ENCODE results near the gene TSGA10. TPM values are rescaled to one million over a fixed set of nuclear protein-coding genes. Genes with fewer than 3 reads are reported as not detected.

The TSGA10 gene
- polyA plus RNA-seq, 3 donors: 14.7 to 20.4 (median 17.0) TPM

GRCh38 chr2:98948956-98949739, 205.6 kb downstream of the TSGA10 start:
- no peak for DNase-seq

DNA sequence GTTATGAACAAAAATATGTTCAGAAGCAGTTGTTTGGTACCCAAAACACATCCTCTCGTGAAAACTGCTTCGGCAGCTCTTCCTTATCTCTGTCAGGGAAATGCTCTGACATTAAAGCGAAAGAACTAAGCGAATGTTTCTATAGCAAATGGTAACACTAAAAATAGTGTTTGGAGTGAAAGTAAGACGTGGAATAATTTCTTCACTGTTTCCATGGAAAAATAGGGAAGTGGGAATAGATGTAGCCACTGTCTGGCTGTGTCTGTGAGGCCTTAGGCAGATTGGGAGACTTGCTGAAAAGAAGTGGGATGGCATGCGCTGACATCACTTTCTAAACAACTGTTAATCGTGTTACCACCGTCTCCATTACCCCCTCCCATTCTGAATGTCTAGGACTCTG, 207.2 kb downstream of the TSGA10 start:
- DNase-seq: no peak

Other genes starting within 250 kb of the TSGA10 start
- gene CRACDL, start 218.7 kb downstream of the TSGA10 start, polyA plus RNA-seq (ENCODE audit: insufficient read length in 3 of 3): 1 to 10 TPM; 3.0 to 3.4 (median 3.0) TPM
- 10 to 100 TPM in 2 of 3 donors, 1 to 10 TPM in 1; 9.6 to 13.1 (median 10.0) TPM for gene C2orf15, start 13.2 kb downstream of the TSGA10 start, polyA plus RNA-seq (ENCODE audit: insufficient read length in 3 of 3)
- 10 to 100 TPM; 13.5 to 19.0 (median 18.8) TPM for gene LIPT1, start within 50 bp of the TSGA10 start, polyA plus RNA-seq (ENCODE audit: insufficient read length in 3 of 3)
- gene MITD1, start 26.1 kb upstream of the TSGA10 start, polyA plus RNA-seq (ENCODE audit: insufficient read length in 3 of 3): 10 to 100 TPM; 36.3 to 50.9 (median 49.8) TPM
- gene MRPL30, start 26.2 kb upstream of the TSGA10 start, polyA plus RNA-seq (ENCODE audit: insufficient read length in 3 of 3): 10 to 100 TPM; 45.5 to 53.1 (median 45.7) TPM
- under 1 TPM; 0.17 to 0.99 (median 0.58) TPM for gene LYG2, start 100.7 kb upstream of the TSGA10 start, polyA plus RNA-seq (ENCODE audit: insufficient read length in 3 of 3)
- gene LYG1, start 146.3 kb upstream of the TSGA10 start, polyA plus RNA-seq (ENCODE audit: insufficient read length in 3 of 3): 1 to 10 TPM; 3.0 to 6.8 (median 4.2) TPM
- 10 to 100 TPM; 40.6 to 45.7 (median 41.2) TPM for gene TXNDC9, start 181.4 kb upstream of the TSGA10 start, polyA plus RNA-seq (ENCODE audit: insufficient read length in 3 of 3)
- gene EIF5B, start 182.4 kb upstream of the TSGA10 start, polyA plus RNA-seq (ENCODE audit: insufficient read length in 3 of 3): 10 to 100 TPM; 60.6 to 76.2 (median 65.0) TPM

Measured in renal pelvis (tissue), 4 donors.